ENCODE results near the gene CMTM1.
"Not testable (repeated sequence)": the region's sequence is repeated elsewhere in the genome, so short reads cannot be mapped to it uniquely, and the experiment has no call there.

The CMTM1 gene

GRCh38 chr16:66552286-66553177, 13.7 kb upstream of the CMTM1 start, which contains the start of gene CKLF:
Gene CKLF (plus strand): TSS chr16:66552576. CDS start chr16:66552716, 140 bp downstream.
- H3K4me1 ChIP-seq (ENCODE audit: control insufficient read depth, insufficient read depth, low read length), result peaks cover 36% of the 10 kb centered on the region
- no peaks in the 10 kb centered on the region for H3K9me3 ChIP-seq (replicated peaks; ENCODE audit: low read length)
- no peaks in the 10 kb centered on the region for H3K27me3 ChIP-seq (ENCODE audit: control insufficient read depth, insufficient read depth, low read length)
- H3K9ac ChIP-seq (ENCODE audit: low read depth, low read length), result peak within 1 kb of the TSS; percentile 85
- peak within 1 kb of the TSS; percentile 78 for H3K4me3 ChIP-seq (ENCODE audit: low read length)
- no peaks in the 10 kb centered on the region for H3K36me3 ChIP-seq (ENCODE audit: insufficient read depth, low read length)
- peak within 1 kb of the TSS; percentile 87 for H3K4me2 ChIP-seq (ENCODE audit: low read length)

GRCh38 chr16:66553223-66553622, 13.0 kb upstream of the CMTM1 start:
- Histone ChIP-seq H3K27me3 (ENCODE audit: control insufficient read depth, insufficient read depth, low read length) (no peaks in the 10 kb centered on the region), H3K9ac (ENCODE audit: low read depth, low read length) (peak overlapping the region; percentile 85), H3K9me3 (replicated peaks; ENCODE audit: low read length) (no peaks in the 10 kb centered on the region), H3K36me3 (ENCODE audit: insufficient read depth, low read length) (peaks cover 2% of the 10 kb centered on the region), H3K4me2 (ENCODE audit: low read length) (peak overlapping the region; percentile 87), H3K4me1 (ENCODE audit: control insufficient read depth, insufficient read depth, low read length) (peaks cover 36% of the 10 kb centered on the region), H3K4me3 (ENCODE audit: low read length) (peak overlapping the region; percentile 78)

GRCh38 chr16:66554021-66554420, 12.2 kb upstream of the CMTM1 start:
- Histone ChIP-seq H3K36me3 (ENCODE audit: insufficient read depth, low read length) (peaks cover 10% of the 10 kb centered on the region), H3K9me3 (replicated peaks; ENCODE audit: low read length) (no peaks in the 10 kb centered on the region), H3K4me3 (ENCODE audit: low read length) (no peak overlapping the region), H3K27me3 (ENCODE audit: control insufficient read depth, insufficient read depth, low read length) (no peaks in the 10 kb centered on the region), H3K4me2 (ENCODE audit: low read length) (peak overlapping the region; percentile 87), H3K9ac (ENCODE audit: low read depth, low read length) (no peak overlapping the region), H3K4me1 (ENCODE audit: control insufficient read depth, insufficient read depth, low read length) (peaks cover 32% of the 10 kb centered on the region)

- H3K9me3 ChIP-seq (replicated peaks; ENCODE audit: low read length), result no peaks in the 10 kb centered on the region
- peaks cover 10% of the 10 kb centered on the region for H3K36me3 ChIP-seq (ENCODE audit: insufficient read depth, low read length)
- no peak overlapping the region for H3K9ac ChIP-seq (ENCODE audit: low read depth, low read length)
- no peaks in the 10 kb centered on the region for H3K27me3 ChIP-seq (ENCODE audit: control insufficient read depth, insufficient read depth, low read length)
- H3K4me1 ChIP-seq (ENCODE audit: control insufficient read depth, insufficient read depth, low read length), result peaks cover 27% of the 10 kb centered on the region
- H3K4me2 ChIP-seq (ENCODE audit: low read length), result no peak overlapping the region
- no peak overlapping the region for H3K4me3 ChIP-seq (ENCODE audit: low read length)
Measured at GRCh38 chr16:66554495-66554894, 11.7 kb upstream of the CMTM1 start.

- Histone ChIP-seq H3K9me3 (replicated peaks; ENCODE audit: low read length) (no peaks in the 10 kb centered on the region), H3K4me1 (ENCODE audit: control insufficient read depth, insufficient read depth, low read length) (no peaks in the 10 kb centered on the region), H3K27me3 (ENCODE audit: control insufficient read depth, insufficient read depth, low read length) (no peaks in the 10 kb centered on the region), H3K9ac (ENCODE audit: low read depth, low read length) (no peak overlapping the region), H3K36me3 (ENCODE audit: insufficient read depth, low read length) (peaks cover 26% of the 10 kb centered on the region), H3K4me3 (ENCODE audit: low read length) (no peak overlapping the region), H3K4me2 (ENCODE audit: low read length) (no peak overlapping the region)
Measured at GRCh38 chr16:66560107-66560506, 6.1 kb upstream of the CMTM1 start.

- Histone ChIP-seq H3K27me3 (ENCODE audit: control insufficient read depth, insufficient read depth, low read length) (no peaks in the 10 kb centered on the region), H3K36me3 (ENCODE audit: insufficient read depth, low read length) (peaks cover 39% of the 10 kb centered on the region), H3K9ac (ENCODE audit: low read depth, low read length) (no peak overlapping the region), H3K9me3 (replicated peaks; ENCODE audit: low read length) (no peaks in the 10 kb centered on the region), H3K4me2 (ENCODE audit: low read length) (no peak overlapping the region), H3K4me3 (ENCODE audit: low read length) (no peak overlapping the region), H3K4me1 (ENCODE audit: control insufficient read depth, insufficient read depth, low read length) (no peaks in the 10 kb centered on the region)
Measured at GRCh38 chr16:66561381-66562080, 4.7 kb upstream of the CMTM1 start.

GRCh38 chr16:66562409-66562808, 3.8 kb upstream of the CMTM1 start:
- H3K4me1 ChIP-seq (ENCODE audit: control insufficient read depth, insufficient read depth, low read length), result no peaks in the 10 kb centered on the region
- no peaks in the 10 kb centered on the region for H3K9me3 ChIP-seq (replicated peaks; ENCODE audit: low read length)
- peaks cover 39% of the 10 kb centered on the region for H3K36me3 ChIP-seq (ENCODE audit: insufficient read depth, low read length)
- no peak overlapping the region for H3K4me3 ChIP-seq (ENCODE audit: low read length)
- H3K9ac ChIP-seq (ENCODE audit: low read depth, low read length), result no peak overlapping the region
- H3K27me3 ChIP-seq (ENCODE audit: control insufficient read depth, insufficient read depth, low read length), result no peaks in the 10 kb centered on the region
- no peak overlapping the region for H3K4me2 ChIP-seq (ENCODE audit: low read length)

- H3K36me3 ChIP-seq (ENCODE audit: insufficient read depth, low read length), result peaks cover 39% of the 10 kb centered on the region
- H3K4me2 ChIP-seq (ENCODE audit: low read length), result no peak overlapping the region
- no peaks in the 10 kb centered on the region for H3K4me1 ChIP-seq (ENCODE audit: control insufficient read depth, insufficient read depth, low read length)
- H3K9ac ChIP-seq (ENCODE audit: low read depth, low read length), result no peak overlapping the region
- no peaks in the 10 kb centered on the region for H3K27me3 ChIP-seq (ENCODE audit: control insufficient read depth, insufficient read depth, low read length)
- H3K4me3 ChIP-seq (ENCODE audit: low read length), result no peak overlapping the region
- no peaks in the 10 kb centered on the region for H3K9me3 ChIP-seq (replicated peaks; ENCODE audit: low read length)
Measured at GRCh38 chr16:66562986-66563385, 3.3 kb upstream of the CMTM1 start.

GRCh38 chr16:66563574-66564334, 2.5 kb upstream of the CMTM1 start:
- no peaks in the 10 kb centered on the region for H3K27me3 ChIP-seq (ENCODE audit: control insufficient read depth, insufficient read depth, low read length)
- H3K4me2 ChIP-seq (ENCODE audit: low read length), result no peak overlapping the region
- H3K36me3 ChIP-seq (ENCODE audit: insufficient read depth, low read length), result peaks cover 32% of the 10 kb centered on the region
- H3K9me3 ChIP-seq (replicated peaks; ENCODE audit: low read length), result no peaks in the 10 kb centered on the region
- H3K4me3 ChIP-seq (ENCODE audit: low read length), result no peak overlapping the region
- H3K4me1 ChIP-seq (ENCODE audit: control insufficient read depth, insufficient read depth, low read length), result peaks cover 4% of the 10 kb centered on the region
- H3K9ac ChIP-seq (ENCODE audit: low read depth, low read length), result no peak overlapping the region

GRCh38 chr16:66567270-66567669, 1.0 kb downstream of the CMTM1 start:
- not testable (repeated sequence) for H3K4me3 ChIP-seq (ENCODE audit: low read length); H3K9ac ChIP-seq (ENCODE audit: low read depth, low read length); H3K4me2 ChIP-seq (ENCODE audit: low read length); H3K9me3 ChIP-seq (replicated peaks; ENCODE audit: low read length); H3K27me3 ChIP-seq (ENCODE audit: control insufficient read depth, insufficient read depth, low read length)
- Histone ChIP-seq H3K36me3 (ENCODE audit: insufficient read depth, low read length) (peaks cover 29% of the 10 kb centered on the region), H3K4me1 (ENCODE audit: control insufficient read depth, insufficient read depth, low read length) (peaks cover 23% of the 10 kb centered on the region)

- Histone ChIP-seq H3K9ac (ENCODE audit: low read depth, low read length) (no peak overlapping the region), H3K4me1 (ENCODE audit: control insufficient read depth, insufficient read depth, low read length) (peaks cover 23% of the 10 kb centered on the region), H3K4me3 (ENCODE audit: low read length) (no peak overlapping the region), H3K4me2 (ENCODE audit: low read length) (no peak overlapping the region), H3K9me3 (replicated peaks; ENCODE audit: low read length) (no peaks in the 10 kb centered on the region), H3K36me3 (ENCODE audit: insufficient read depth, low read length) (peaks cover 25% of the 10 kb centered on the region), H3K27me3 (ENCODE audit: control insufficient read depth, insufficient read depth, low read length) (no peaks in the 10 kb centered on the region)
Measured at GRCh38 chr16:66568355-66568754, 2.1 kb downstream of the CMTM1 start.
